ENCODE results near the gene BHLHE40.

BHLHE40 gene

GRCh38 chr3:4979428-4980228 lies at the start of gene BHLHE40:
BHLHE40 (plus strand) TSS chr3:4979437; CDS start chr3:4979719, 282 bp downstream.
- no peak for DNase-seq (ENCODE audit: low read depth)

GRCh38 chr3:4930501-4930900 lies 48.7 kb upstream of the BHLHE40 start:
- DNase-seq (ENCODE audit: low read depth), result no peak

- DNase-seq (ENCODE audit: low read depth), result no peak
These were observed 45.2 kb upstream of the BHLHE40 start for GRCh38 chr3:4934050-4934449.

DNA sequence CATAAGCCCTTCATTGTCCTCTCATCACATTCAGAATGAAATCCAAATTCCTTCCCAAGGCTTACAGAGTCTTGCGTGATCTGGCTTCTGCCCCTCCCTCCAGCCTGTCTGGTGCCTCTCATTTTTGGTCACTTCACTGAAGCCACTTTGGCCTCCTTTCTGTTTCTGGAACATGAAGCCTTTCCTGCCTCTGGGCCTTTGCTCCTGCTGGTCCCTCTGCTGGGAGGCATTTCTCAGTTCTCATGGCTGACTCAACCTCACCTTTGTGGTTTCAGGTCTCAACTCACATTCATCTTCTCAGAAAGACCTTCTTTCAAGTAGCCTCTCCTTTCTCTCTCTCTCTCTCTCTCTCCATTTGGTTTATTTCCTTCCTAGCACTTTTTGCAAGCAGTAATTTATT lies 43.9 kb upstream of the BHLHE40 start:
- no peak for DNase-seq (ENCODE audit: low read depth)

DNA sequence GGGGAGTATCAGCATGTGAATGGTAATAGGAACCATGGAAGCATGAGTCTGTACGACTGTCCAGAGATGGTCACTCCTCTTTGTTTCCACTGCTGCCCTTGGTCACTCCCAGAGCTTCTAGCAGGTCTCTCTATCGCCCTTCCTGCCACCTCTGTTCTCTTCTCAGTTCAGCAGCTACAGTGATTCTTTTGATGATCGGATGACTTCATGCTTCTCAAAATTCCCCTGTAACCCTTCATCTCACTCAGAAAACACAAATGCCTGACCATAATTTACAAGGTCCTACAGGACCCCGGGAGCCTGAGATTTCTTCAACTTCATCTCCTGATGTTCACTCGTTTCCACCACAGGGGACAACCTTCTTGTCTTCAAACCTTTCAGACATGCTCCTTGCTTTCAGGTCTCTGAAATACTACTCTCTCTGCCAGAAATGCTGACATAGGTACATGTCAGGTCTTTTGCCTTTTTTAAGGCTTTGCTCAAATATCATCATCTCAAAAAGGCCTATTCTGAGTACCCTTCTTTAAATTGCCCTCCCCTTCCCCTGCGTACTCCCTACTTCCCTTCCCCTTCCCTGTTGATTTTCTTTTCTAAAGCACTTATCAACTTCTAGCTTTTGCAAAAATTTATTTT lies 42.1 kb upstream of the BHLHE40 start:
- no peak for DNase-seq (ENCODE audit: low read depth)

DNA sequence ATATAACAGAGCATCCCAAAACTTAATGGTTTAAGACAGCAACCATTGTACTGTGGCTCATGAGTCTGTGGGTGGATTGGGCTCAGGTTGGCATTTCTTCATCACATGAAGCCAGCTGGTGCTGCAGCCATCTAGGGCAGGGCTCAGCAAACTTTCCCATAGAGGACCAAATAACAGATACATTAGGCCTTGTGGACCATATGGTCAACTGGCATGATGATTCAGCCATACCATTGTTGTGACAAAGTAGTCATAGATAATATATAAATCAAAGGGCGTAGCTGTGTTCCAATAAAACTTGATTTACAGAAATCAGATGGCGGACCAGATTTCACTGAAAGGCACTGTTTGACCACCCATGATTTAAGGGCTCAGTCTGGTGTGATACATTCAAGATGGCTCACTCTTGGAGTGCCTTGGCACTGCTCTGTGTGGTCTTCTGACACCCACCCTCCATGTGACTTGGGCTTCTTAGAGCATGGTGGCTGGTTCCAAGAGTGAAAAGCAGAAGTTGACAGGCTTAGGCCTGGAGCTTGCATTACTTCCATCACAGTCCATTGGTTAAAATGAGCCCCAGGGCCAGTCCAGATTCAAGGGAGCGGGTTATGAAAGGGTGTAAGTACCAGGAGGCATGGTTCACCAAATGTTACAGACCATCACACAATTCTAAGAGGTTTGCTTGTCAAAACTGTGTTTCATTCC lies 40.8 kb upstream of the BHLHE40 start:
- DNase-seq (ENCODE audit: low read depth), result no peak

DNA sequence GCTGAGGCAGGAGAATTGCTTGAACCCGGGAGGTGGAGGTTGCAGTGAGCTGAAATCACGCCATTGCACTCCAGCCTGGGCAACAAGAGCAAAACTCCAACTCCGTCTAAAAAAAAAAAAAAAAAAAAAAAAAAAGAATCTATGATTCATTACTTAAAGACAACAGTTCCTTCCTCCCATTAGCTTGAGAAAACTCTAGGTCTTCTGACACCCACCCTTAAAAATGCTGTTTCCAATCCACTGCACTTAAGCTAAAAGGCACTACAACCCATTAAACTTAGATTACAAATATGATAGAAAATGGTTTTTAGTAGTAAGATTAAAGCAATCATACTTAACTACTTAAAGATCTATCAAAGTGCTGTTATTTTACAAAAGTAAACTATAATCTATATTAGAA lies 40.0 kb upstream of the BHLHE40 start:
- no peak for DNase-seq (ENCODE audit: low read depth)

DNA sequence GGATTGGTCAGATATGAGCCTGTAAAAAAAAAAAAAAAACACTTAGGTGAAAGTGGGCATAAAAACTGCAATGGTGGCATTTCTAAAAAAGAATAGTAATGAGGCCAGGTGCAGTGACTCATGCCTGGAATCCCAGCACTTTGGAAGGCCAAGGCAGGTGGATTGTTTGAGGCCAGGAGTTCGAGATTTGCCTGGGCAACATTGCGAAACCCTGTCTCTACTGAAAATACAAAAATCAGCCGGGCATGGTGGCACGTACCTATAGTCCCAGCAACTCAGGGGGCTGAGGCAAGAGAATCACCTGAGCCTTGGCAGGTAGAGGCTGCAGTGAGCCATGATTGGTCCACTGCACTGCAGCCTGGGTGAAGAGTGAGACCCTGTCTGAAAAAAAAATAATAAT lies 38.3 kb upstream of the BHLHE40 start:
- no peak for DNase-seq (ENCODE audit: low read depth)

GRCh38 chr3:4943549-4943948 lies 35.7 kb upstream of the BHLHE40 start:
- DNase-seq (ENCODE audit: low read depth), result no peak

DNA sequence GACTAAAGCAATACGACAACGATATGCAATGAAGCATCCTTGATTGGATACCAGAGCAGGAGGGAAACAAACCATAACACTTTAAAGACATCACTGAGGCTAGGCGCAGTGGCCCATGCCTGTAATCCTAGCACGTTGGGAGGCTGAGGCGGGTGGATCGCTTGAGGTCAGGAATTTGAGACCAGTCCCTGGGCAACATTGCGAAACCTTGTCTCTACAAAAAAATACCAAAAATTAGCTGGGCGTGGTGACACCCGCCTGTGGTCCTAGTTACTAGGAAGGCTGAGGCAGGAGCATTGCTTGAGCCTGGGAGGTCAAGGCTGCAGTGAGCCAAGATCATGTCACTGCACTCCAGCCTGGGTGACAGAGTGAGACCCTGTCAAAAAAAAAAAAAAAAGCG lies 33.9 kb upstream of the BHLHE40 start:
- DNase-seq (ENCODE audit: low read depth), result no peak

GRCh38 chr3:4947028-4947427 lies 32.2 kb upstream of the BHLHE40 start:
- no peak for DNase-seq (ENCODE audit: low read depth)

GRCh38 chr3:4948395-4948794 lies 30.8 kb upstream of the BHLHE40 start:
- no peak for DNase-seq (ENCODE audit: low read depth)

GRCh38 chr3:4949004-4949403 lies 30.2 kb upstream of the BHLHE40 start:
- no peak for DNase-seq (ENCODE audit: low read depth)

DNA sequence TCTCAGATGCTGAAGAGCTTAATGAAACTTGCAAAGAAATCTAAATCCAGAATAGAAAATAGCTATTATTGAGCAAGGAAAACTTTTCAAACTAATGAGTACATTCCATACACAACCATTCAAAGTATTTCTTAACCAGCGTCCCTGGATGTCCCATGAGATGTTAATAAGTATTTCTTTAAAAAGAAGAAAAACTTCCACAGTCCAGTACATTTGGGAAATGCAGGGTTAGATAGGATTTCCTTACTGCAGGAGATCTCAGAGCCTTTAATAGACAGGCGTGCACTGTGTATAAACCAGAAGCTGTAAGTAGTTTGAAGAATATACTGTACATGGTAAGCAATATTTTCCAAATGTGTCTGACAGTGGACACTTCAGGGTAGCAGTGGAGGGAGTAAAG lies 29.6 kb upstream of the BHLHE40 start:
- no peak for DNase-seq (ENCODE audit: low read depth)

DNA sequence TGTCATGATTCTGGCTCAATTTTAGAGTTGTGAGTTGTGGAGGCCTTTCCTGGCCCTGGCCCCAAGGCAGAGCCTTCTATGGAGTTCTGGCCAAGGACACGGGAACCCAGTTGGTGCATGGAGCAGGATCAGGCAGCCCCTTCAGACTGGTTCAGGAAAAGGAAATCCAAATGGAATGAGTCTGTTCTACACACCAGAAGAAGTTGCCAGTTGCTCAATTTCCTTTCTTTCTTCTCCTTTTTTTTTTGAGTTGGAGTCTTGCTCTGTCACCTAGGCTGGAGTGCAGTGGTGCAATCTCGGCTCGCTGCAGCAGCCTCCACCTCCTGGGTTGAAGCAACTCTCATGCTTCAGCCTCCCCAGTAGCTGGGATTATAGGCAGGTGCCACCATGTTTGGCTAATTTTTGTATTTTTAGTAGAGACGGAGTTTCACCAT lies 28.9 kb upstream of the BHLHE40 start:
- DNase-seq (ENCODE audit: low read depth), result no peak

DNA sequence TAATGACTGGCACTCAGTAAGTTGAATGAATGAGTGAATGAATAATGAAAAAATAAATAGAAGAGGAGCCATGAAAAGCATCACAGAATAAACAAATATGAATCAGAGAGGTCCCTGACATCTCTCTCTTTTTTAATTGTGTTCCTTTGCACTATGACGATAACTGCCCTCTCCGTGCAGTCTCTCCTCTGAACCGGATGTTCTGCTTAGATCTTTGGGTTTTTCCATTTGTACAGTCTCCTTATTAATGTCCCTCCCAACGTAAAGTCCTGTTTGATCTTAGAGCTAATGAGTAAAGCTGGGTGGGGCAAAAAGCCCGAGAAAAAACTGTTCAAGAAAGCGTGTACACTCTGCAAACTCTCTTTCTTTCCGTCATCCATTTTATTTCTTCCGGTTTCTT lies 28.3 kb upstream of the BHLHE40 start:
- no peak for DNase-seq (ENCODE audit: low read depth)

GRCh38 chr3:4953119-4953518 lies 26.1 kb upstream of the BHLHE40 start:
- DNase-seq (ENCODE audit: low read depth), result no peak

- DNase-seq (ENCODE audit: low read depth), result no peak
These were observed 24.8 kb upstream of the BHLHE40 start for GRCh38 chr3:4954256-4955000.

DNA sequence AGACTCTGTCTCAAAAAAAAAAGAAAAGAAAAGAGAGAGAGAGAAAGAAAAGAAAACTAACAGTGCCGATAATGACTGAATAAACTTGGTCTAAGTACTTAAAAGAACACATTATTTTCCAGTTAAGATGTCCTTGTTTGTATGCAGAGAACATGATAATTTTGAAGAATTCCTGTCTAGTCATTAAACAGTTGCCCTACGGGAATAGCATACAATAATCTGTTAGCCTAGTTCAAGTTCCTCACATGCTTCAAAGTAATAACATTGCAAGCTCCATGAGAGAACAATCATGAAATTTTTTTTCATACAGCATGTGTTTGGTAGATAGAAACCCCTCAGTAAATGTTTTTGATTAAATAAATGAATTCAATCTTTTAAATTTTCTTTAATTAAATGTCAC lies 23.1 kb upstream of the BHLHE40 start:
- no peak for DNase-seq (ENCODE audit: low read depth)

DNA sequence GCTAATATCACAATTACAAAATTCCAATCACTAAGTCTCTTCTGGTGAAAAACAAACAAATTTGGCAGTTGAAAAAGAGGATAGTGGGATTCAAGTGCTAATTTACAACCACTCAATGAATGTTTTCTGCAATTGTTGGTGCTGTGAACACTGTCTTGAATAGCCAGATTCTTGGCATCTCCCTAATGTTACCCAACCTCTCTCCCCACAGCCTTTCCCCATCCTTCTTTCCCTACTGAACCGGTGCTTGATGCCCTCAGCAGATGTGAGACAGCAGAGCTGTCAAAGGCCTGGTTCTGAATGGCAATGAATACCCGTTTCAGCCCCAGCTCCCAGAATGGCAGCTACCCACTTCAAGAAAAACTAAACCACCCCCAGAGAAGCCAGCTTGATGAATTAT lies 22.5 kb upstream of the BHLHE40 start:
- DNase-seq (ENCODE audit: low read depth), result no peak

DNA sequence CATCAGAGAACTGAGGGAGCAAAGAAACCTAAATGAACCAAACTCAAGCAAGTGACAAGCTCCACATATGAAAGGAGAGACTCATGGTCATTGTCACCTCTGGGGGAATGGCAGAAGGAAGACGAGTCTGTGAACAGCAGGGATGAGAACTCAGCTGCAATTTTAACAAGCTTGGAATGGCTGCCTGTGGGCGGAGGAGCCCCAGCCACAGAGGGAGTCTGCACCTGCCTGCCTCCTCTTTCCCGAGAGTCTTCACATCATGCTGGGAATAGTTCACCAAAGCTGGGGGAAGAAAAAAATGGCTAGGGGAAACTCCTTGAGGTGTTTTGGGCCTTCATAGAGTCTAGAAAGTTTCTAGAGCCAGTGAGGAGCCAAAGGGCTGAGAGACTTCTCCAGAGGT lies 21.3 kb upstream of the BHLHE40 start:
- no peak for DNase-seq (ENCODE audit: low read depth)

- no peak for DNase-seq (ENCODE audit: low read depth)
These were observed 20.1 kb upstream of the BHLHE40 start for GRCh38 chr3:4959180-4959579.

Data from stimulated activated CD8-positive, alpha-beta memory T cell treated with anti-CD3 and anti-CD28 coated beads, Interleukin-15, amount 100 ng/mL, for 24 hours (primary cell).